ENCODE data around the gene TMEM108. TPM values are rescaled to one million over a fixed set of nuclear protein-coding genes. Genes with fewer than 3 reads are reported as not detected.

TMEM108 gene
- total RNA-seq, 2 experiments from 2014 or later: not detected

DNA sequence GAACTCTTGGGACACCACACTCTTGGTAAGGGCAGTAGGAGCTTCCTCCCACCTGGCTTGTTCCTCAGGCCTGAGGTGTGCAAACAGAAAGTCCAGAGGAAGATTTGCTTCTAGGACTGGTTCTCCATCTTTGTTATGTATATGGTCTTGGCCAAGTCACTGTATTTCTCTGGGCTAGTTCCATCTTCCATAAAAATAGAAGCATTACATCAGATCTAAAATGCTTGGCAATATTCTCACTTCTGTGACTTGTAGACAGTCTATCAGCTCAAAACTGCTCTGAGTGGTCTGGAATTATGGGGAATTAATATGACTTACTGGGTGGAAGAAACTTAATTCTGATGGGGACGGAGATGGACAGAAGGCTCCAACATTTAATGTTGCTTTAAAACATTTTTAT, 55.2 kb downstream of the TMEM108 start:
- Mint-ChIP-seq H3K4me1 (no peaks in the 10 kb centered on the region), H3K4me3 (no peak overlapping the region), H3K9me3 (ENCODE audit: low read depth) (no peaks in the 10 kb centered on the region), H3K27ac (no peak overlapping the region), H3K27me3 (peaks cover 8% of the 10 kb centered on the region), H3K36me3 (ENCODE audit: low read depth) (no peaks in the 10 kb centered on the region)
- ChIA-PET CTCF (interaction anchor here (0.6 kb wide), 1 partner anchor 13 kb away, joined by 3 read pairs; no protein-coding TSS in a partner anchor), POLR2A (no interaction called here)
- no peak for ATAC-seq
- intact Hi-C loops (cut with DNase I, micrococcal nuclease): no loop called here
- no peak for DNase-seq

DNA sequence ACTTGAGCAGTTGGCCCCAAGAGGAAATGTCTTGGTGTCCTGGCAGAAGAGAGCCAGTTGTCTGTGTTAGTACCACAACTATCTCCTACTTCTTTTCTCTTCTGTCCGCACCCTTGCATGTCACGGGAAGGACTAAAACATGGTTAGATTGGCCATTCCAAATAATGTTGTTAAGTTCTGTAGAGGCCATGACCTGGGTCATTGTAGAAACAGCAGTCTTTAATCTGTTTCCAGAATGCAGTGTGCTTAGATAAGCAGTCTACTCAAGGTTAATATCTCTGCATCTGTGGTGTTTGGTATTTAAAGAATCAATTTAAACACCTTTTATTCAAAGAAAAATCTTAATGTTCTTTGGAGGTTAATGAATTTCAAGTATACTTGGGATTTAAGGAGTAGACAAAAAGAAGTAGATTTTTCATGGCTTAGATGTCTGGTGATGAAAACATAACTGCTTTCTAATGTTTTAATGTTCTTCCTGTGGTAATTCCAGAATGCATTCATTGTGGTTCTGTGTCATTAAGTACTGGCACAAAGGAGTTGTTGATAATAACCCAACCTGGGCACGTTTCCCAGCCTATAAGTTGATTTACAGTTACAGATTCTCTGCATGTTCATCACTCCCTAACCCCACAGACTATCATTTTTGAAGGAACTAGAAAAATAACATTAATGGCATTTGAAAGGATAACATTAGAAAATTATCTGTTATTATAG, 58.9 kb downstream of the TMEM108 start:
- ChIA-PET CTCF (no interaction called here), POLR2A (no interaction called here)
- DNase-seq: no peak
- intact Hi-C loops (cut with DNase I, micrococcal nuclease): no loop called here
- Mint-ChIP-seq H3K9me3 (ENCODE audit: low read depth) (no peaks in the 10 kb centered on the region), H3K4me3 (no peak overlapping the region), H3K36me3 (ENCODE audit: low read depth) (no peaks in the 10 kb centered on the region), H3K27me3 (peaks cover 6% of the 10 kb centered on the region), H3K27ac (no peak overlapping the region), H3K4me1 (no peaks in the 10 kb centered on the region)
- no peak for ATAC-seq

DNA sequence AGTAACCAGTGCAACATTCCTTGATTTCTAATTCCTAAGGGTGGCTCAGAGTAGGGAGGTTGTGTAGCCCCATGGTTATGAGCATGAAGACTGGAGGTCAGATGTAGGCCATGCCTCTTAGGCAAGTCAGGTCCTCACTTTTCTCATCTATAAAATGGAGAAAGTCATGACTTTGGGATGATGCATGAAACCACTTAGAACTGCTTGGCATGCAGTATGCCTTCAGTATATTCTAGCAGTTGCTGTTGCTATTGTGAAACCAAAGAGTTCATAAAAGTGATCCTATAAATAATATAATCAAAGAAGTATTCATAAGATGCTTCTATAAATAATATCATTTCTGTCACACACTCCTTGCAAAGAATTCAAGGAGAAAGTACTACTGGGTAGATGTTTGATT, 65.5 kb downstream of the TMEM108 start:
- intact Hi-C loops (cut with DNase I, micrococcal nuclease): no loop called here
- H3K27ac Mint-ChIP-seq: no peak overlapping the region
- DNase-seq: no peak
- H3K36me3 Mint-ChIP-seq (ENCODE audit: low read depth): no peaks in the 10 kb centered on the region
- POLR2A ChIA-PET: no interaction called here
- ATAC-seq: no peak
- peaks cover 3% of the 10 kb centered on the region for H3K27me3 Mint-ChIP-seq
- H3K4me1 Mint-ChIP-seq: no peaks in the 10 kb centered on the region
- H3K9me3 Mint-ChIP-seq (ENCODE audit: low read depth): no peaks in the 10 kb centered on the region
- no peak overlapping the region for H3K4me3 Mint-ChIP-seq
- CTCF ChIA-PET: no interaction called here

DNA sequence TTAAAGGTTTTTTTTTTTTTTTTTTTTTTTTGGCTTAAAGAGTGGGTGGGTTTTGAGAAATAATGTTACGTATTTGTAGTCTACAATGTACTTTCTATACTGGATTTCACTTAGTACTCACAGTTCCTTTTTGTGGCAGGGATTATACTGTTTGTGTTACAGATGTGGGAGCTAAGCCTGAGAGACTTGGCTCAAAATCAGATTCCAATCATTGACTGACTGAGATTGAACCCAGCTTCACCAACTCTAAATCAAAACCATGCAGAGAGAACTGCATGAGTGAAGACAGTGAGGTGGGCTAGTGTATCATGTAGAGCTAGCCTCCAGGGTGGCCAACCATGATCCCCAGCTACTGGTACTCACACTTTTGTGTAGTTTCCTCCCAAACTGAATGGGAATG, 68.0 kb downstream of the TMEM108 start:
- ATAC-seq (no peak), DNase-seq (no peak)
- H3K4me3 Mint-ChIP-seq: no peak overlapping the region
- no peaks in the 10 kb centered on the region for H3K36me3 Mint-ChIP-seq (ENCODE audit: low read depth)
- ChIA-PET CTCF (no interaction called here), POLR2A (no interaction called here)
- peaks cover 2% of the 10 kb centered on the region for H3K27me3 Mint-ChIP-seq
- intact Hi-C loops (cut with DNase I, micrococcal nuclease): no loop called here
- no peaks in the 10 kb centered on the region for H3K9me3 Mint-ChIP-seq (ENCODE audit: low read depth)
- H3K27ac Mint-ChIP-seq: no peak overlapping the region
- no peaks in the 10 kb centered on the region for H3K4me1 Mint-ChIP-seq

- DNase-seq (no peak), ATAC-seq (no peak)
- no peaks in the 10 kb centered on the region for H3K9me3 Mint-ChIP-seq (ENCODE audit: low read depth)
- CTCF ChIA-PET: no interaction called here
- no peaks in the 10 kb centered on the region for H3K36me3 Mint-ChIP-seq (ENCODE audit: low read depth)
- peaks cover 4% of the 10 kb centered on the region for H3K27me3 Mint-ChIP-seq
- no peak overlapping the region for H3K27ac Mint-ChIP-seq
- H3K4me1 Mint-ChIP-seq: no peaks in the 10 kb centered on the region
- POLR2A ChIA-PET: no interaction called here
- intact Hi-C loops (cut with DNase I, micrococcal nuclease): no loop called here
- H3K4me3 Mint-ChIP-seq: no peak overlapping the region
These were observed 74.5 kb downstream of the TMEM108 start for GRCh38 chr3:133112666-133113065.

- DNase-seq (no peak), ATAC-seq (no peak)
- no peaks in the 10 kb centered on the region for H3K36me3 Mint-ChIP-seq (ENCODE audit: low read depth)
- ChIA-PET POLR2A (no interaction called here), CTCF (no interaction called here)
- no peak overlapping the region for H3K4me3 Mint-ChIP-seq
- no peaks in the 10 kb centered on the region for H3K4me1 Mint-ChIP-seq
- intact Hi-C loops (cut with DNase I, micrococcal nuclease): no loop called here
- no peaks in the 10 kb centered on the region for H3K9me3 Mint-ChIP-seq (ENCODE audit: low read depth)
- peaks cover 4% of the 10 kb centered on the region for H3K27me3 Mint-ChIP-seq
- H3K27ac Mint-ChIP-seq: no peak overlapping the region
These were observed 75.3 kb downstream of the TMEM108 start for GRCh38 chr3:133113526-133113925.

DNA sequence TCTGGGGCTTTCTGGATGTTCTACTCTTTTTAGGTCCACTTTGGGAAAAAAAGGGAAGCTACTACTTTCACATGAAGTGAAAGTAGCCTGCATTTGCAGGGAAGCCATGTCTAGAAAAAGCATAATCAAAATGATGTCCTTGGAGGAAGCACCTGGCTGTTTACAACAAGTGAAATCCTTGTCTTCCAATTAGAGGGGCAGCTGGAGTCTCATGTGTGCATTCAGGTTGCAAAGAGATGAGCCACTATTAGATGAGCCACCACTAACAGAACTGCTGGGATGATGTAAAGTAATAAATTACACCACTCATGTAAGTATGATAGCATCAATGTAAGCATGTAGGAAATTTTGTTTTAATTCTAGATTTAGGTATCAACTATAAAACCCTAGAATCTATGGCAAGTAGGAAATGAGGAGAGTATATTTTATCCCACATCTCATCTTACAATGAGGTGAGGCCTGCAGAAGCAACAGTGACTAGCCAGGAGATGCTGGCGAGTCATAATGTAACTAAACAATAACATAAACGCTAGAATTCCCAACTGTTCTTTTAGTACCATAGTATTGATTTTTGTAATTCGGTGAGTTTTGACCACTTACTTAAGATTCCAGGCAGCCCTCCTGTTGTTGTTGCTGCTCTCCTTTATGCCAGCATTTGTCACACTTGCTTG, 75.9 kb downstream of the TMEM108 start:
- no peak for DNase-seq
- Mint-ChIP-seq H3K36me3 (ENCODE audit: low read depth) (no peaks in the 10 kb centered on the region), H3K27ac (no peak overlapping the region), H3K9me3 (ENCODE audit: low read depth) (no peaks in the 10 kb centered on the region), H3K27me3 (peaks cover 4% of the 10 kb centered on the region), H3K4me1 (no peaks in the 10 kb centered on the region), H3K4me3 (no peak overlapping the region)
- ChIA-PET CTCF (no interaction called here), POLR2A (no interaction called here)
- ATAC-seq: no peak
- intact Hi-C loops (cut with DNase I, micrococcal nuclease): no loop called here

DNA sequence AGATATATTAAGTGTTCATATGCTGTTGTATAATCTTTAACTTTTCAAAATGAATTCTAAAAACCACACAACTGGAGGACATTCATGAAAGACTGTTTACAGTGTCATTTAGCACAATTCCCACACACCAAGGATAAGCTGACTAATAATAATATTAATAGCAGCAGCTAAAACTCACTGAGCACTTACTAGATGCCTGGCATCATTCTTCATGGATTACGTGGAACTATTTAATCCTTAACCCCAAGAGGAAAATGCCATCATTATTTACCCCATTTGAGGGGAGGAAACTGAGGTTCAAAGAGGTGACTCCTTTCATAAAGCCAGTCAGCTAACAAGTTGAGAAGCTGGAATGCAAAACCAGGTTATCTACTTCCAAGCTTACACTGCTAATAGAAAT, 77.0 kb downstream of the TMEM108 start:
- H3K4me3 Mint-ChIP-seq: no peak overlapping the region
- DNase-seq (no peak), ATAC-seq (no peak)
- H3K27me3 Mint-ChIP-seq: peaks cover 2% of the 10 kb centered on the region
- no peaks in the 10 kb centered on the region for H3K4me1 Mint-ChIP-seq
- ChIA-PET CTCF (no interaction called here), POLR2A (no interaction called here)
- intact Hi-C loops (cut with DNase I, micrococcal nuclease): no loop called here
- no peak overlapping the region for H3K27ac Mint-ChIP-seq
- H3K9me3 Mint-ChIP-seq (ENCODE audit: low read depth): no peaks in the 10 kb centered on the region
- no peaks in the 10 kb centered on the region for H3K36me3 Mint-ChIP-seq (ENCODE audit: low read depth)

- POLR2A ChIA-PET: no interaction called here
- ATAC-seq: no peak
These were observed 79.2 kb downstream of the TMEM108 start for GRCh38 chr3:133117342-133117741.

GRCh38 chr3:133119176-133119575, 81.0 kb downstream of the TMEM108 start:
- Mint-ChIP-seq H3K27me3 (peaks cover 4% of the 10 kb centered on the region), H3K9me3 (ENCODE audit: low read depth) (no peaks in the 10 kb centered on the region), H3K27ac (no peak overlapping the region), H3K4me3 (no peak overlapping the region), H3K36me3 (ENCODE audit: low read depth) (no peaks in the 10 kb centered on the region), H3K4me1 (no peaks in the 10 kb centered on the region)
- ChIA-PET POLR2A (no interaction called here), CTCF (no interaction called here)
- ATAC-seq (no peak), DNase-seq (no peak)
- intact Hi-C loops (cut with DNase I, micrococcal nuclease): no loop called here

More at GRCh38 chr3:133117342-133117741, 79.2 kb downstream of the TMEM108 start:
- Mint-ChIP-seq H3K4me1 (no peaks in the 10 kb centered on the region), H3K4me3 (no peak overlapping the region), H3K27me3 (peaks cover 4% of the 10 kb centered on the region), H3K36me3 (ENCODE audit: low read depth) (no peaks in the 10 kb centered on the region), H3K27ac (no peak overlapping the region), H3K9me3 (ENCODE audit: low read depth) (no peaks in the 10 kb centered on the region)
- intact Hi-C loops (cut with DNase I, micrococcal nuclease): no loop called here
- CTCF ChIA-PET: no interaction called here
- no peak for DNase-seq

DNA sequence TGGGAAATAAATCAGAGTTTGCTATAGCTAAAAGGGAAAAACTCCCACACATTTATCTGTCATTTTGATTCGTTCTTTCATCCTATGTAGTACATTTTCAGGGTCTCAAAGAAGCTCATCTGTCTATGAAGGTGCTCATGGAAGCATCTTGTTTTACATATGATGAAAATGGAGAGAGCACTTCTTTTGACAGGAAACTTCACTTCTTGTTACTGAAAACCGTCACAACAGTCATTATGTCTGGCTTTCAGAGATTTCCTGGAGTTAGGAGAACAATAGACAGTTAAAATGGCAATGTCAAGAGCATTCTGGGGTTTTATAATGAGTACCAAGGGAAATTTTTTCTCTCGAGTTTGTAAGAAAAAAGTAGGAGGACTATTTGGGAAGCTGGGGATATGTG, 83.3 kb downstream of the TMEM108 start:
- H3K36me3 Mint-ChIP-seq (ENCODE audit: low read depth): no peaks in the 10 kb centered on the region
- intact Hi-C loops (cut with DNase I, micrococcal nuclease): no loop called here

DNA sequence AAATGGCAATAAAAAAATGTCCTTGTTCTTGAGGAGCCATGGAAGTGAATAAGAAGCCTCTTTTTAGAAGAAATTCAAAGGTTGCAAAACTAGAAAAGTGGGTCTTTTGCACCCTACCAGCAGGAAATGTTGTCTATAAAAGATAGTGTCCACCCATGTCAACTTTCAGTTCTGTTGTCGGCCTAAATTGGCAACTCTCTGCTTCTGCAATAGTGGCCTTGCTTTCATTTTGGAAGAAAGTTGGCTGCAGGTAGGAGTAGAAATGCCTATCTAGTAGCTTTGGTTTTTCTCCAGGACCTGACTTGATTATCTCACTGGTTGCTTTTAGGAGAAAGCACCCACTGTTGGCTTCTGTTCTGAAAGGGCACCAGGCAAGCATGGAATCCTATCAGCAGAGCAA, 85.4 kb downstream of the TMEM108 start:
- H3K27ac Mint-ChIP-seq: no peak overlapping the region
- POLR2A ChIA-PET: no interaction called here
- ATAC-seq: no peak

More for the DNA sequence above, 83.3 kb downstream of the TMEM108 start:
- Mint-ChIP-seq H3K27me3 (peaks cover 9% of the 10 kb centered on the region), H3K4me1 (no peaks in the 10 kb centered on the region), H3K9me3 (ENCODE audit: low read depth) (no peaks in the 10 kb centered on the region), H3K4me3 (no peak overlapping the region), H3K27ac (no peak overlapping the region)
- ChIA-PET CTCF (no interaction called here), POLR2A (no interaction called here)
- ATAC-seq (no peak), DNase-seq (no peak)

More for the DNA sequence above, 85.4 kb downstream of the TMEM108 start:
- H3K36me3 Mint-ChIP-seq (ENCODE audit: low read depth): no peaks in the 10 kb centered on the region
- CTCF ChIA-PET: no interaction called here
- H3K9me3 Mint-ChIP-seq (ENCODE audit: low read depth): no peaks in the 10 kb centered on the region
- H3K4me1 Mint-ChIP-seq: no peaks in the 10 kb centered on the region
- no peak overlapping the region for H3K4me3 Mint-ChIP-seq
- intact Hi-C loops (cut with DNase I, micrococcal nuclease): no loop called here
- peaks cover 9% of the 10 kb centered on the region for H3K27me3 Mint-ChIP-seq
- DNase-seq: no peak
